Ishikawa (cell line): ENCODE data around the gene MTPN.

Experiments used
- CEBPB ChIP-seq: IDR thresholded peaks from 2 replicates; pipeline ENCODE4 v1.6.1; 2012
- CREB1 ChIP-seq: IDR thresholded peaks from 2 replicates; pipeline ENCODE4 v1.6.1; 2012; ENCODE audit warnings: low read depth
- EGR1 ChIP-seq: IDR thresholded peaks from 2 replicates; pipeline ENCODE4 v1.6.1; 2012
- EP300 ChIP-seq: IDR thresholded peaks from 2 replicates; pipeline ENCODE4 v1.6.1; 2012; ENCODE audit warnings: borderline replicate concordance
- FOXM1 ChIP-seq: IDR thresholded peaks from 2 replicates; pipeline ENCODE4 v1.6.1; 2012; ENCODE audit warnings: low read depth, borderline replicate concordance
- MAX ChIP-seq: IDR thresholded peaks from 2 replicates; pipeline ENCODE4 v1.6.1; 2012
- NFIC ChIP-seq: IDR thresholded peaks from 2 replicates; pipeline ENCODE4 v1.6.1; 2012
- RAD21 ChIP-seq: IDR thresholded peaks from 2 replicates; pipeline ENCODE4 v1.6.1; 2012; ENCODE audit warnings: low read depth
- REST ChIP-seq: IDR thresholded peaks from 2 replicates; pipeline ENCODE4 v1.6.1; 2012; ENCODE audit warnings: low read depth, mild to moderate bottlenecking
- TAF1 ChIP-seq: IDR thresholded peaks from 2 replicates; pipeline ENCODE4 v1.6.1; 2012; ENCODE audit warnings: low read depth, mild to moderate bottlenecking
- TCF12 ChIP-seq: IDR thresholded peaks from 2 replicates; pipeline ENCODE4 v1.6.1; 2012; ENCODE audit warnings: low read depth
- TEAD4 ChIP-seq: IDR thresholded peaks from 2 replicates; pipeline ENCODE4 v1.6.1; 2012
- USF1 ChIP-seq: IDR thresholded peaks from 2 replicates; pipeline ENCODE4 v1.6.1; 2012
- YY1 ChIP-seq: IDR thresholded peaks from 2 replicates; pipeline ENCODE4 v1.6.1; 2012; ENCODE audit warnings: low read depth
- ZBTB7A ChIP-seq: IDR thresholded peaks from 2 replicates; pipeline ENCODE4 v1.6.1; 2012; ENCODE audit warnings: low read depth

The MTPN gene

GRCh38 chr7:135995748-135996147 is 18.6 kb upstream of the MTPN start:
- no peak for TF ChIP-seq TEAD4
- no peak for TF ChIP-seq YY1
- no peak for TF ChIP-seq MAX
- no peak for TF ChIP-seq RAD21
- TF ChIP-seq USF1, result no peak
- no peak for TF ChIP-seq EGR1
- no peak for TF ChIP-seq TCF12
- TF ChIP-seq TAF1, result no peak
- TF ChIP-seq CREB1, result no peak
- no peak for TF ChIP-seq CEBPB
- no peak for TF ChIP-seq FOXM1

GRCh38 chr7:135994466-135995205 is 17.5 kb upstream of the MTPN start:
- TF ChIP-seq RAD21 (no peak), MAX (no peak), EGR1 (no peak), TAF1 (no peak), USF1 (no peak), ZBTB7A (no peak), TEAD4 (no peak), TCF12 (no peak), REST (no peak), FOXM1 (no peak), CREB1 (no peak), NFIC (no peak), EP300 (no peak), YY1 (no peak), CEBPB (no peak)

DNA sequence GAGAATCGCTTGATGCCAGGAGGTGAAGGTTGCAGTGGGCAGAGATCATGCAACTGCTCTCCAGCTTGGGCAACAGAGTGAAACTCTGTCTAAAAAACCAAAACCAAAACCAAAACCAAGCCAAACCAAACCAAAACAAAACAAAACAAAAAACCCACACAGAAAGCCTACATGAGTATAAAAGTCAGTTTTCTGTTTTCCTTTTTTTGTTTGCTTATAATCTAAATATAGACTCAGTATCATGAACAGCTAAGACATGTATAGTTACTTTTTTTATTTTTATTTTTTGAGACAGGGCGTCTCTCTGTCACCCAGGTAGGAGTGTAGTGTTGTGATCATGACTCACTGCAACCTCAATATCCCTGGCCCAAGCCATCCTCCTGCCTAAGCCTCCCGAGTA is 16.8 kb upstream of the MTPN start:
- TF ChIP-seq FOXM1 (no peak), REST (no peak), ZBTB7A (no peak), USF1 (no peak), RAD21 (no peak), EGR1 (no peak), MAX (no peak), TEAD4 (no peak), EP300 (no peak), CEBPB (no peak), TCF12 (no peak), CREB1 (no peak), YY1 (no peak), TAF1 (no peak), NFIC (no peak)

- TF ChIP-seq FOXM1 (no peak), TEAD4 (no peak), MAX (no peak), TAF1 (no peak), EGR1 (no peak), REST (no peak), EP300 (no peak), NFIC (no peak), TCF12 (no peak), USF1 (no peak), YY1 (no peak), CREB1 (no peak)
Measured at GRCh38 chr7:135991906-135992305, 14.7 kb upstream of the MTPN start.
